Measurements from ENCODE around the gene ATP6V0D1. TPM values are rescaled to one million over a fixed set of nuclear protein-coding genes. Genes with fewer than 3 reads are reported as not detected.

ATP6V0D1 gene
- total and polyA plus RNA-seq, 2 donors, result 50.0 to 92.5 TPM

Small RNA genes within 50 kb of the gene (small RNA-seq; reads per million reads assigned to genes)
- not detected for gene RNU1-123P

Other genes with a start within 250 kb of the ATP6V0D1 start
- 7.5 TPM for gene FHOD1, start 233.7 kb downstream of the ATP6V0D1 start, total RNA-seq
- gene FHOD1, start 233.7 kb downstream of the ATP6V0D1 start, polyA plus RNA-seq, result 16.4 TPM
- gene SLC9A5, start 232.2 kb downstream of the ATP6V0D1 start, total RNA-seq, result 0.32 TPM
- 0.29 TPM for gene SLC9A5, start 232.2 kb downstream of the ATP6V0D1 start, polyA plus RNA-seq
- gene PLEKHG4, start 201.6 kb downstream of the ATP6V0D1 start, total RNA-seq, result 12.8 TPM
- 5.8 TPM for gene PLEKHG4, start 201.6 kb downstream of the ATP6V0D1 start, polyA plus RNA-seq
- gene KCTD19, start 154.4 kb downstream of the ATP6V0D1 start, total RNA-seq, result 1.1 TPM
- gene KCTD19, start 154.4 kb downstream of the ATP6V0D1 start, polyA plus RNA-seq, result 0.14 TPM
- gene LRRC36, start 154.3 kb downstream of the ATP6V0D1 start, total RNA-seq, result 2.1 TPM
- gene LRRC36, start 154.3 kb downstream of the ATP6V0D1 start, polyA plus RNA-seq, result 0.19 TPM
- 24.0 TPM for gene TPPP3, start 87.7 kb downstream of the ATP6V0D1 start, total RNA-seq
- 14.6 TPM for gene TPPP3, start 87.7 kb downstream of the ATP6V0D1 start, polyA plus RNA-seq
- gene ZDHHC1, start 64.7 kb downstream of the ATP6V0D1 start, total RNA-seq, result 3.8 TPM
- gene ZDHHC1, start 64.7 kb downstream of the ATP6V0D1 start, polyA plus RNA-seq, result 10.9 TPM
- 6.9 TPM for gene HSD11B2, start 50.0 kb downstream of the ATP6V0D1 start, total RNA-seq
- 1.9 TPM for gene HSD11B2, start 50.0 kb downstream of the ATP6V0D1 start, polyA plus RNA-seq
- gene AGRP, start 2.4 kb upstream of the ATP6V0D1 start, total RNA-seq, result not detected
- gene AGRP, start 2.4 kb upstream of the ATP6V0D1 start, polyA plus RNA-seq, result not detected
- gene RIPOR1, start 47.7 kb upstream of the ATP6V0D1 start, total RNA-seq, result 20.5 TPM
- gene RIPOR1, start 47.7 kb upstream of the ATP6V0D1 start, polyA plus RNA-seq, result 59.0 TPM
- gene CTCF, start 81.4 kb upstream of the ATP6V0D1 start, total RNA-seq, result 35.5 TPM
- gene CTCF, start 81.4 kb upstream of the ATP6V0D1 start, polyA plus RNA-seq, result 29.2 TPM
- gene CARMIL2, start 164.0 kb upstream of the ATP6V0D1 start, total RNA-seq, result 0.16 TPM
- gene CARMIL2, start 164.0 kb upstream of the ATP6V0D1 start, polyA plus RNA-seq, result 0.99 TPM
- gene ACD, start 179.1 kb upstream of the ATP6V0D1 start, total RNA-seq, result 9.5 TPM
- gene ACD, start 179.1 kb upstream of the ATP6V0D1 start, polyA plus RNA-seq, result 34.6 TPM
- 1.7 TPM for gene PARD6A, start 179.8 kb upstream of the ATP6V0D1 start, total RNA-seq
- gene PARD6A, start 179.8 kb upstream of the ATP6V0D1 start, polyA plus RNA-seq, result 6.5 TPM
- 10.3 TPM for gene ENKD1, start 185.6 kb upstream of the ATP6V0D1 start, total RNA-seq
- gene ENKD1, start 185.6 kb upstream of the ATP6V0D1 start, polyA plus RNA-seq, result 39.5 TPM
- gene C16orf86, start 185.7 kb upstream of the ATP6V0D1 start, total RNA-seq, result 1.2 TPM
- 9.9 TPM for gene C16orf86, start 185.7 kb upstream of the ATP6V0D1 start, polyA plus RNA-seq
- gene GFOD2, start 238.2 kb upstream of the ATP6V0D1 start, total RNA-seq, result 16.1 TPM
- 19.4 TPM for gene GFOD2, start 238.2 kb upstream of the ATP6V0D1 start, polyA plus RNA-seq

Measured in urinary bladder (tissue), 2 donors.